Measurements from ENCODE around the gene TBC1D4. TPM values are rescaled to one million over a fixed set of nuclear protein-coding genes. Genes with fewer than 3 reads are reported as not detected.
A peak's percentile ranks its signal among the peaks of the same experiment; 100 is the strongest.

TBC1D4 gene
- total RNA-seq, 1 donor from 2014 or later, result 19.8 TPM

DNA sequence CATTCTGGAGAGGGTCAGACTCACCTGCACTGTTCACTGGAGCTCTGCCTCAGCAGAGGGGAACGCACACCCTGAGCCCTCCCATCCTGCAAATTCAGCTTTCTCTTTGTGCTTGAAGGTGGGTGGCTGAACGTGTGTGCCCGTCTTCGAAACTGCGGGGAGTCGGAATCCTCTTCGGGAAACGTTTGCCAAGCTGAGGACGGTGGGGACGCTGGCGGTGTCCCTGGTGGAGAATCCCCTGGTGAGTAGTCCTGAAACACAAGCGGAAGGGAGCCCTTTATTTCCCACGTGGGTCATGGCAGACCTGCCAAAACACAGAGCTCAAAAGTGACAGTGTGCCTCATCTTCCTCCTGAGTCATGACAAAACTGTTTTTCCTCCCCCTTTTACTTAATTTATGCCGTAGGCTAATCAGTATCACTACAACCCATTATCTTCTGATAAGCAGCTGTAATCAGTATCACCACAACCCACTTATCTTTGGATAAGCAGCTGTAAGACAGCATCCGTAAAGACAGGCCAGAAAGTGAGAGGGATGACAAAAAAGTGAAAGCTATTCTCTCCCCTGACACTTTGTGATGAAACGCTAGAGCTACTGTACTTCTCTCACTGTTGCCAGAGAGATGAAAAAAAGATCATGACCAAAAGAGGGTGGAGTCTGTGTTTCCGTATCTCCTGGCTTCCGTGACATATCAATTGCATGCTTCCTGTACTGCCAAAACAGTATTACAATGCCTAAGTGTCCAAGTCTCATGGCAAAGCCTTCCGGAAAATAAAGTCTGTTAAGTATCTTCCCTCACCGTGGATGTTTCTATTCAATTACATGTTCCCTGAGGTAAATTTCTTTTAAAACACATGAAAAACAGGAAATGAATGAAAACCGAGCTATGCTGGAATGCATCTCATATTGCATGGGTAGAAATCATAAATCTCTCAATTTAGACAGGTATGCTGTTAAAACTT, 155.5 kb downstream of the TBC1D4 start:
- Histone ChIP-seq H3K27ac (ENCODE audit: low read depth, low read length) (peak overlapping the region; percentile 7), H3K9ac (ENCODE audit: low read depth in 1 of 3, low read length in 3 of 3) (no peak overlapping the region), H3K9me3 (ENCODE audit: control insufficient read depth in 3 of 3, low read length in 3 of 3) (no peaks in the 10 kb centered on the region)

DNA sequence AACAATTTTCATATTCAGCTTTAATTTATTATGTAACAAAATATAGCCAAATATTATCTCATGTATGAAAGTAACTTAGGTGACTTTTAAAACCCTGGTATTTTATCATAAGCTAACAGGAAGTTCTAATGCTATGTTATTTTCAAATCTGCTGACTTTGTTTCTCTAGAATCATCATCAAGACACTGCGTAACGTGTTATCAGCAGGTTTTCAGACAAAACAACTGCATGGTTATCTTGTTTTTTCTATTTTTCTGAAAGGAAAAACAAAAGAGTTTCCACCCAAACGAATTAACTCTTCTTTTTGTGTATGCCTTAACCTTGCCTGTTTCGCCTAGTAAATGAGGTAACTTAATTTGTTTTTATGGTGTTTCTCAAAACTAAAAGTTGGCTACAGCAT, 156.3 kb downstream of the TBC1D4 start:
- Histone ChIP-seq H3K9me3 (ENCODE audit: control insufficient read depth in 3 of 3, low read length in 3 of 3) (no peaks in the 10 kb centered on the region), H3K4me3 (ENCODE audit: low read length in 3 of 3) (no peak overlapping the region), H3K27me3 (ENCODE audit: control insufficient read depth in 3 of 3, insufficient read depth in 3 of 3, low read length in 3 of 3) (no peaks in the 10 kb centered on the region), H3K36me3 (ENCODE audit: control insufficient read depth in 3 of 3, insufficient read depth in 3 of 3, low read length in 3 of 3) (peaks cover 2 to 11% (median 6%) of the 10 kb centered on the region in 3 donors), H3K9ac (ENCODE audit: low read depth in 1 of 3, low read length in 3 of 3) (no peak overlapping the region), H3K27ac (ENCODE audit: low read depth, low read length) (no peak overlapping the region), H3K4me1 (ENCODE audit: control insufficient read depth in 3 of 3, insufficient read depth in 3 of 3, low read length in 3 of 3) (peaks cover 0 to 11% (median 6%) of the 10 kb centered on the region in 3 donors)

More for the DNA sequence above, 155.5 kb downstream of the TBC1D4 start:
- no peaks in the 10 kb centered on the region for H3K27me3 ChIP-seq (ENCODE audit: control insufficient read depth in 3 of 3, insufficient read depth in 3 of 3, low read length in 3 of 3)
- H3K4me1 ChIP-seq (ENCODE audit: control insufficient read depth in 3 of 3, insufficient read depth in 3 of 3, low read length in 3 of 3), result peaks cover 0 to 12% (median 8%) of the 10 kb centered on the region in 3 donors
- H3K4me3 ChIP-seq (ENCODE audit: low read length in 3 of 3), result no peak overlapping the region
- peaks cover 2 to 11% (median 6%) of the 10 kb centered on the region in 3 donors for H3K36me3 ChIP-seq (ENCODE audit: control insufficient read depth in 3 of 3, insufficient read depth in 3 of 3, low read length in 3 of 3)

DNA sequence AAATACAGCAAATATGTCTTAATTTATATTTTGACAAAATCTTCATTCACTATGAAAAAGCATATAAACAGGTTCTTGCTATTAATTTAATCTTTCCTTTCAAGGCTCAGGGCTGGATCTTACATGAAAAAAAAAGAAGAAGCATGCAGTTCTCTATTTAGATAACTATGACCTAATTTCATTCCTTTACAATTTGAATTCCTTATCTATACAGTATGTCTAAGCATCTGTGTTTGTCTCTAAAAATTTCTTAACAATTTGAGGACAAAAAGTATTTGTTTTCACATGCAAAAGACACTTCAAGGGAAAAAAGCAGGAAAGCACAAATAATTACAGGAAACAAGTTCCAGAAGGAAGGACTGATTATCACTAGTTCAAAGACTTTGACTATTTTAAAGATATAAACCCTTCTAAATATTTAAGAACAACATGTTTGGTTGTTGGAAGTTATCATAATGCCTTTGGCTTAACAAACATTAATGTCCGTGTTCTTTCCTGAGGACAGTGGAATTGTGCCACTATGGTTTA, 157.5 kb downstream of the TBC1D4 start:
- Histone ChIP-seq H3K4me1 (ENCODE audit: control insufficient read depth in 3 of 3, insufficient read depth in 3 of 3, low read length in 3 of 3) (peaks cover 2 to 6% (median 5%) of the 10 kb centered on the region in 3 donors), H3K27me3 (ENCODE audit: control insufficient read depth in 3 of 3, insufficient read depth in 3 of 3, low read length in 3 of 3) (no peaks in the 10 kb centered on the region), H3K9me3 (ENCODE audit: control insufficient read depth in 3 of 3, low read length in 3 of 3) (no peaks in the 10 kb centered on the region), H3K27ac (ENCODE audit: low read depth, low read length) (no peak overlapping the region), H3K9ac (ENCODE audit: low read depth in 1 of 3, low read length in 3 of 3) (no peak overlapping the region), H3K4me3 (ENCODE audit: low read length in 3 of 3) (no peak overlapping the region), H3K36me3 (ENCODE audit: control insufficient read depth in 3 of 3, insufficient read depth in 3 of 3, low read length in 3 of 3) (peaks cover 2 to 11% (median 8%) of the 10 kb centered on the region in 3 donors)

DNA sequence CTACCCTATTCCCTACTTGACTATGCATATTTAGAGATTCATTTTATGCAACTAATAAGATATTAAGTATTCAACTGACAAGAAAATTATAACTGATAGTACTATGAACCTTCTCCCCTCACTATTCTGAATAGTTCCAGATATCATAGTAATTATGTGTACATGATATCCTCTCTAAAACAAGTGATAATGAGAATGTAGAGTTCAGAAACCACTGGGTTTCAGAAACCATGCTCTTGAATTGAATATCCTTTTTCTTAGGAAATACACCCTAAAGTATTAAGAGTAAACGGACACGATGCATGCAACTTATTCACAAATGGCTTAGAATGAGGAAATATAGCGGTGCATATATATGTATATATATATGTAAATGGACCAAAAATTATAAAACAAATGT, 160.9 kb downstream of the TBC1D4 start:
- Histone ChIP-seq H3K4me1 (ENCODE audit: control insufficient read depth in 3 of 3, insufficient read depth in 3 of 3, low read length in 3 of 3) (peaks cover 0 to 12% (median 10%) of the 10 kb centered on the region in 3 donors), H3K27ac (ENCODE audit: low read depth, low read length) (no peak overlapping the region), H3K9ac (ENCODE audit: low read depth in 1 of 3, low read length in 3 of 3) (no peak overlapping the region), H3K4me3 (ENCODE audit: low read length in 3 of 3) (no peak overlapping the region), H3K36me3 (ENCODE audit: control insufficient read depth in 3 of 3, insufficient read depth in 3 of 3, low read length in 3 of 3) (peaks cover 1 to 11% (median 7%) of the 10 kb centered on the region in 3 donors), H3K9me3 (ENCODE audit: control insufficient read depth in 3 of 3, low read length in 3 of 3) (no peaks in the 10 kb centered on the region), H3K27me3 (ENCODE audit: control insufficient read depth in 3 of 3, insufficient read depth in 3 of 3, low read length in 3 of 3) (no peaks in the 10 kb centered on the region)

DNA sequence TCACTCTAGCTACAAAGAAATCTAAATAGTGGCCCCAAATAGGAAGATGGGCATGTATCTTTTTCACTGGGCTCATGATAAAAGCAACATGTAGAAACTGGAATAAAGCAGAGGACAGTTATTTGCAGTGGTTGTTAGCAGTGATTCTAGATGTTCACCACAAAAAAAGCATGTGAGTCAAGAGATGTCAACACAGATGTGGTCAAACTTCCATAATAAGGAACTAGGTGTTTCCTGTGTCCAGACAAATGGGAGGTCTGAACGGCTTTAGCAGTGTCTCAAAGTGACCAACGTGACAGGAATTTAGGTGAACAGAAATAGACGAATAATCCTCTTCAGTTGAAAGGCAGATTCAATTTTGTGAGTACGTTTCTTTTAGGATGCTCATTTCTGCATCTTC, 162.7 kb downstream of the TBC1D4 start:
- peaks cover 0 to 13% (median 10%) of the 10 kb centered on the region in 3 donors for H3K4me1 ChIP-seq (ENCODE audit: control insufficient read depth in 3 of 3, insufficient read depth in 3 of 3, low read length in 3 of 3)
- H3K27me3 ChIP-seq (ENCODE audit: control insufficient read depth in 3 of 3, insufficient read depth in 3 of 3, low read length in 3 of 3), result no peaks in the 10 kb centered on the region
- H3K9ac ChIP-seq (ENCODE audit: low read depth in 1 of 3, low read length in 3 of 3), result no peak overlapping the region
- no peak overlapping the region for H3K4me3 ChIP-seq (ENCODE audit: low read length in 3 of 3)
- H3K36me3 ChIP-seq (ENCODE audit: control insufficient read depth in 3 of 3, insufficient read depth in 3 of 3, low read length in 3 of 3), result peaks cover 0 to 11% (median 0%) of the 10 kb centered on the region in 3 donors
- no peak overlapping the region for H3K27ac ChIP-seq (ENCODE audit: low read depth, low read length)
- no peaks in the 10 kb centered on the region for H3K9me3 ChIP-seq (ENCODE audit: control insufficient read depth in 3 of 3, low read length in 3 of 3)

DNA sequence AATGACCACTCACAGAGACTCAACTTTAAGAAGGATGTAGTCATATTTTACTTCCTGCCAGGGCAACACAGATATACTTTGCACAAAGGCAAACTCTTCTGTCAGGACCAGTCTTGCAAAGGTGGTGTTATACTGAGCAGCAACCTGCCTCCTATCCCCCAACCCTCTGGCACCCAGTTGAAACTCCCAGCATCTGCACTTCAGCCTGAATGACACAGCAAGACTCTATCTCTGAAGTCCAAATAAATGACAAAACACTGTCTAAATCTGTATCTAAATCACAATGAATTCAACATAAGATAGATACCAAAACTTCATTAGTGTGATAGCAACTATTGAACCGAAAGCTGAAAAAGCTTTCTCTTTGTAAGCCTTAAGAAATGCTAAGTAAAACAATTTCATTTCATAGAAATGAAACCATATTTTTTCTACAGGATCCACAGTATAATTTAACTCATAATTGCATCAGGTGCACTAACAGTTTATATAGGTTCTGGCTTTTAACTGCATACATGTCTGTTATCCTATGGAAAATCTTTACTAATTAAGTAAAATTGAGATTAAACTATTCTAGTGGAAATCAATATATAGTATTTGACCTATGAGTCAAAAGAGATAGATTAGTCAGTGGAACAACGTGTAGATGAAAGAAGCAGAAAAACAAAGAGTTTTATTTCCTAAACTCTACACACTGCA, 163.7 kb downstream of the TBC1D4 start:
- Histone ChIP-seq H3K4me3 (ENCODE audit: low read length in 3 of 3) (no peak overlapping the region), H3K9ac (ENCODE audit: low read depth in 1 of 3, low read length in 3 of 3) (no peak overlapping the region), H3K27me3 (ENCODE audit: control insufficient read depth in 3 of 3, insufficient read depth in 3 of 3, low read length in 3 of 3) (no peaks in the 10 kb centered on the region), H3K36me3 (ENCODE audit: control insufficient read depth in 3 of 3, insufficient read depth in 3 of 3, low read length in 3 of 3) (peaks cover 0 to 7% (median 0%) of the 10 kb centered on the region in 3 donors), H3K4me1 (ENCODE audit: control insufficient read depth in 3 of 3, insufficient read depth in 3 of 3, low read length in 3 of 3) (peaks cover 0 to 13% (median 10%) of the 10 kb centered on the region in 3 donors), H3K27ac (ENCODE audit: low read depth, low read length) (no peak overlapping the region), H3K9me3 (ENCODE audit: control insufficient read depth in 3 of 3, low read length in 3 of 3) (no peaks in the 10 kb centered on the region)

DNA sequence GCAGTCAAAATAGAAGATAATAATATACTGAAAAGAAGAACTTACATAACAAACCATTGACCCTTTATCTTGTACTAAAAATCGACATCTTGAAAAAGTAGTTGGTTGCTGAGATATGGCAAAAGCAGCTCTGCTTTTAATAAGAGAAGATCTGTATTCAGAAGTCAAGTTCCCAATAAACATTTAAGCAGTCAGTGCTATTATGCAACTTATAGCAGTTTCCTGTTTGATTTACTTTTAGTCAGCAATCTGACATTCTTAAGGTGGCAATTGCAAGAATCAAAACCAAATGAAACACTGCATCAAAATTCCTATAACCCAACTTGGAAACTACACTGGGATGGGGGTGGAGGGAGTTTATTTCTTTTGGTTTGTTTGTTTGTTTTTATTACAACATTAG, 165.5 kb downstream of the TBC1D4 start:
- Histone ChIP-seq H3K4me3 (ENCODE audit: low read length in 3 of 3) (no peak overlapping the region), H3K4me1 (ENCODE audit: control insufficient read depth in 3 of 3, insufficient read depth in 3 of 3, low read length in 3 of 3) (peaks cover 0 to 13% (median 10%) of the 10 kb centered on the region in 3 donors), H3K9me3 (ENCODE audit: control insufficient read depth in 3 of 3, low read length in 3 of 3) (no peaks in the 10 kb centered on the region), H3K36me3 (ENCODE audit: control insufficient read depth in 3 of 3, insufficient read depth in 3 of 3, low read length in 3 of 3) (peaks cover 4 to 17% (median 12%) of the 10 kb centered on the region in 3 donors), H3K27ac (ENCODE audit: low read depth, low read length) (no peak overlapping the region), H3K27me3 (ENCODE audit: control insufficient read depth in 3 of 3, insufficient read depth in 3 of 3, low read length in 3 of 3) (no peaks in the 10 kb centered on the region), H3K9ac (ENCODE audit: low read depth in 1 of 3, low read length in 3 of 3) (no peak overlapping the region)

DNA sequence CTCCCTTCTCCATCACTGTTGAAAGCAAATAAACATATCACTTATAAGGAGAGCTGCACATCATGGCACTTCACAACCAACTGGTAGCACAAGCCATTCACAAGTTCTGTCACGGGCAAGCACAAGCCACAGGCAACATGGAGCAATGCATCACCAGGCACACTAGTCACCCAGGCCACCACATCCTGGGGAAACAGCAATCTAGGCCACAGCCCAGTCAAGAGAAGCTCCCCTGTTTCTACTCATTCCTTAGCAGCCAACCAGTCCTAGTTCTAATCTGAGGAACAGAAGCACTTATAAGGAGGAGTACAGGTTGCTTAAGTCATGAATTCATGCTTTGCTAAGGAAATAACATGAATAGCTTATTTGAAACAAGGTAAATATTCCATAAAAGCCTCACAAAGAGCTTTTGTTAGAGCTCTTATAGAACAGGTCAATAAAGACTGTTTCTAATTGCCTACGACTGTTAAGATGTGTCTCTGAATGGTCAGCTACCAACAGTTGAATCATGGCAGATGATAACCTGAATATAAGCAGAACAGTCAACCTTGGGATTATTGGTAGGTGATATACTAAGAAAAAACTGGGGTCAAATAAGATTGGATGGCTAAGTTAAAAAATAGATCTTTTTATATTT, 169.0 kb downstream of the TBC1D4 start:
- no peaks in the 10 kb centered on the region for H3K9me3 ChIP-seq (ENCODE audit: control insufficient read depth in 3 of 3, low read length in 3 of 3)
- no peak overlapping the region for H3K27ac ChIP-seq (ENCODE audit: low read depth, low read length)
- peaks cover 14 to 27% (median 22%) of the 10 kb centered on the region in 3 donors for H3K36me3 ChIP-seq (ENCODE audit: control insufficient read depth in 3 of 3, insufficient read depth in 3 of 3, low read length in 3 of 3)
- H3K27me3 ChIP-seq (ENCODE audit: control insufficient read depth in 3 of 3, insufficient read depth in 3 of 3, low read length in 3 of 3), result no peaks in the 10 kb centered on the region
- H3K4me1 ChIP-seq (ENCODE audit: control insufficient read depth in 3 of 3, insufficient read depth in 3 of 3, low read length in 3 of 3), result peaks cover 0 to 9% (median 7%) of the 10 kb centered on the region in 3 donors
- no peak overlapping the region for H3K9ac ChIP-seq (ENCODE audit: low read depth in 1 of 3, low read length in 3 of 3)
- H3K4me3 ChIP-seq (ENCODE audit: low read length in 3 of 3), result no peak overlapping the region

DNA sequence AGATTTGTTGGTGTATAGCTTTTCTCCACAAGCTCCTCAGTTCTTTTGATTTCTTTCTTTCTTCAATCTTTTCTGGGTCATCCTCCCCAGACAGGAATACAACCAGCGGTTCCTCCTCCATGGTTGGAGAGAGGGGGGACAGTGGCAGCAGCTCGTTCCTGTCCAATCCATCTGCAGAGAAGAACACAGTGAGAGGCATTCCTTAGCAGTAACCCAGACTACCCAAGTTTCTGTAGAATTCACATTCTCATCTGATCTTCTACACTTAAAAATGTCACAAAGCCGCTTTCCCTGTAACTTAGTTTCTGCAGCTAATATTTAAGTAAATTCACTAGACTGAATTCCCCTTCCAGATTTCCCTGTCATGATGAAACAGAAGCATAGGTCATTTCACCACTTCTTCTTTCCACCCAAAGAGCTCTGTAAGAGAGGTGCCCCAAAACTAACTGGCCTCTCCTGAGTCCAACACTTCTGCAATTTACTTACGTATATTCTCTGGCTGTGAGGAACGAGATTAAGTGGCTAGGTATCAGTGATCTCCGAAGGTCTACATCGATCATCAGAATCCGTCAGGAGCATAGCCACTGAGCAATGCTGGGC, 171.9 kb downstream of the TBC1D4 start:
- H3K27me3 ChIP-seq (ENCODE audit: control insufficient read depth in 3 of 3, insufficient read depth in 3 of 3, low read length in 3 of 3), result no peaks in the 10 kb centered on the region
- H3K9me3 ChIP-seq (ENCODE audit: control insufficient read depth in 3 of 3, low read length in 3 of 3), result no peaks in the 10 kb centered on the region
- H3K4me1 ChIP-seq (ENCODE audit: control insufficient read depth in 3 of 3, insufficient read depth in 3 of 3, low read length in 3 of 3), result no peaks in the 10 kb centered on the region
- peaks cover 14 to 37% (median 25%) of the 10 kb centered on the region in 3 donors for H3K36me3 ChIP-seq (ENCODE audit: control insufficient read depth in 3 of 3, insufficient read depth in 3 of 3, low read length in 3 of 3)
- H3K4me3 ChIP-seq (ENCODE audit: low read length in 3 of 3), result no peak overlapping the region
- H3K27ac ChIP-seq (ENCODE audit: low read depth, low read length), result no peak overlapping the region
- H3K9ac ChIP-seq (ENCODE audit: low read depth in 1 of 3, low read length in 3 of 3), result no peak overlapping the region

All from skeletal muscle tissue (tissue), 4 donors.